Measurements from ENCODE around the gene MTX1. TPM values are rescaled to one million over a fixed set of nuclear protein-coding genes. Genes with fewer than 3 reads are reported as not detected.
A peak's percentile ranks its signal among the peaks of the same experiment; 100 is the strongest.
"Not testable (repeated sequence)": the region's sequence is repeated elsewhere in the genome, so short reads cannot be mapped to it uniquely, and the experiment has no call there.

The MTX1 gene
- total RNA-seq, 3 donors from 2014 or later, result 26.1 to 41.1 (median 35.6) TPM

- DNase-seq, result peak; percentile 86 to 97 (median 93)
- Histone ChIP-seq H3K4me1 (ENCODE audit: low read depth) (peaks cover 20% of the 10 kb centered on the region), H3K4me3 (no peak overlapping the region), H3K36me3 (ENCODE audit: low read depth) (no peaks in the 10 kb centered on the region), H3K9me3 (no peaks in the 10 kb centered on the region)
- intact Hi-C loops (cut with DNase I, micrococcal nuclease), result no loop called here
- TF ChIP-seq CTCF (IDR thresholded peaks at IDR 0.05), result peak; percentile 61
- ATAC-seq, result peak; percentile 67
Measured at GRCh38 chr1:155206891-155207805, 1.3 kb upstream of the MTX1 start.

GRCh38 chr1:155207806-155208540, 522 bp upstream of the MTX1 start, which contains the start of gene THBS3:
TSS of gene THBS3 (minus strand) at chr1:155207897. CDS start at chr1:155207876, 21 bp downstream.
- DNase-seq, result peak in 2 of 3 donors; percentile 38 to 65
- TF ChIP-seq CTCF (IDR thresholded peaks at IDR 0.05), result no peak
- peak within 1 kb of the TSS; percentile 78 for H3K4me3 ChIP-seq
- intact Hi-C loops (cut with DNase I, micrococcal nuclease), result no loop called here
- no peaks in the 10 kb centered on the region for H3K9me3 ChIP-seq
- H3K36me3 ChIP-seq (ENCODE audit: low read depth), result no peaks in the 10 kb centered on the region
- ATAC-seq, result peak; percentile 10
- H3K4me1 ChIP-seq (ENCODE audit: low read depth), result peaks cover 20% of the 10 kb centered on the region

GRCh38 chr1:155209312-155209721, 822 bp downstream of the MTX1 start:
- Histone ChIP-seq H3K36me3 (ENCODE audit: low read depth) (no peaks in the 10 kb centered on the region), H3K9me3 (no peaks in the 10 kb centered on the region), H3K4me1 (ENCODE audit: low read depth) (peaks cover 20% of the 10 kb centered on the region), H3K4me3 (peak overlapping the region; percentile 78)
- ATAC-seq, result no peak
- intact Hi-C loops (cut with DNase I, micrococcal nuclease), result no loop called here
- no peak for TF ChIP-seq CTCF (IDR thresholded peaks at IDR 0.05)
- no peak for DNase-seq

GRCh38 chr1:155210314-155211104, 2.0 kb downstream of the MTX1 start:
- H3K9me3 ChIP-seq, result no peaks in the 10 kb centered on the region
- intact Hi-C loops (cut with DNase I, micrococcal nuclease), result no loop called here
- TF ChIP-seq CTCF (IDR thresholded peaks at IDR 0.05), result no peak
- H3K4me1 ChIP-seq (ENCODE audit: low read depth), result peaks cover 20% of the 10 kb centered on the region
- H3K4me3 ChIP-seq, result no peak overlapping the region
- DNase-seq (peak in 1 of 3 donors; percentile 4), ATAC-seq (no peak)
- H3K36me3 ChIP-seq (ENCODE audit: low read depth), result no peaks in the 10 kb centered on the region

GRCh38 chr1:155211381-155212050, 3.0 kb downstream of the MTX1 start:
- peak in 1 of 3 donors; percentile 40 for DNase-seq
- H3K36me3 ChIP-seq (ENCODE audit: low read depth); ATAC-seq; intact Hi-C loops (cut with DNase I, micrococcal nuclease); H3K9me3 ChIP-seq; H3K4me3 ChIP-seq: not testable (repeated sequence)
- H3K4me1 ChIP-seq (ENCODE audit: low read depth), result peaks cover 19% of the 10 kb centered on the region

GRCh38 chr1:155212051-155212440, 3.6 kb downstream of the MTX1 start:
- DNase-seq, result peak in 1 of 3 donors; percentile 33
- H3K4me3 ChIP-seq; ATAC-seq; intact Hi-C loops (cut with DNase I, micrococcal nuclease); H3K9me3 ChIP-seq; H3K36me3 ChIP-seq (ENCODE audit: low read depth): not testable (repeated sequence)
- peaks cover 14% of the 10 kb centered on the region for H3K4me1 ChIP-seq (ENCODE audit: low read depth)

- H3K9me3 ChIP-seq; intact Hi-C loops (cut with DNase I, micrococcal nuclease); H3K36me3 ChIP-seq (ENCODE audit: low read depth); ATAC-seq; DNase-seq; H3K4me1 ChIP-seq (ENCODE audit: low read depth); H3K4me3 ChIP-seq: not testable (repeated sequence)
Measured at GRCh38 chr1:155214702-155215101, 6.2 kb downstream of the MTX1 start.

Data from mucosa of descending colon (tissue), 3 donors.